Heart right ventricle (tissue), 16 donors: ENCODE data around the gene CD4. TPM values are rescaled to one million over a fixed set of nuclear protein-coding genes. Genes with fewer than 3 reads are reported as not detected.
A peak's percentile ranks its signal among the peaks of the same experiment; 100 is the strongest.

Experiments
- ATAC-seq, 8 donors: fragments of 200-7000 bp; cut with Tn5 transposase; one replicate each; pipeline ENCODE4 v1.9.1; 2020; ENCODE audit warnings: mild to moderate bottlenecking in 8 of 8, moderate library complexity in 8 of 8, moderate number of reproducible peaks in 1 of 8
- DNase-seq, 2 donors: peaks; one replicate each; pipeline ENCODE4 v3.0.0-alpha.2; 2020
- H3K27ac ChIP-seq, 10 donors: fragments of 200-600 bp; sonication (generic) in 2 of 10; one replicate each; pipeline versions ENCODE4 v1.5.0 to v1.8.0; 2020 to 2022; ENCODE audit warnings: mild to moderate bottlenecking in 3 of 10
- H3K27me3 ChIP-seq, 7 donors: fragments of 200-600 bp; one replicate each; pipeline ENCODE4 v1.8.0; 2021 to 2022; ENCODE audit warnings: mild to moderate bottlenecking in 2 of 7
- H3K36me3 ChIP-seq, 9 donors: fragments of 200-600 bp; sonication (generic) in 1 of 9; one replicate each; pipeline versions ENCODE4 v1.5.0 to v1.8.0; 2020 to 2022; ENCODE audit warnings: mild to moderate bottlenecking in 2 of 9
- H3K4me1 ChIP-seq, 9 donors: fragments of 200-600 bp; sonication (generic) in 1 of 9; one replicate each; pipeline versions ENCODE4 v1.5.0 to v1.8.0; 2020 to 2022; ENCODE audit warnings: mild to moderate bottlenecking in 4 of 9
- H3K4me3 ChIP-seq, 10 donors: fragments of 200-600 bp; sonication (generic) in 2 of 10; one replicate each; pipeline versions ENCODE4 v1.5.0 to v1.8.0; 2020 to 2022; ENCODE audit warnings: mild to moderate bottlenecking in 7 of 10, moderate library complexity in 2 of 10
- H3K9me3 ChIP-seq, 11 donors: fragments of 200-600 bp in 10 of 11; sonication (generic) in 2 of 11; one replicate each; pipeline versions ENCODE4 v1.5.0 to v1.8.0; 2013 to 2022; ENCODE audit warnings: mild to moderate bottlenecking in 2 of 11, control low read depth in 1 of 11, moderate library complexity in 1 of 11
- CTCF ChIP-seq, 9 donors: fragments of 200-600 bp; sonication (generic) in 2 of 9; IDR thresholded peaks; one replicate each; pipeline versions ENCODE4 v1.5.0 to v1.8.0; 2021 to 2022; ENCODE audit warnings: antibody characterized with exemption in 9 of 9, mild to moderate bottlenecking in 5 of 9, moderate library complexity in 1 of 9
- WGBS, 2 donors: extraction: QIAGEN DNeasy Blood & Tissue Kit; methylation state at CpG; one replicate each; pipeline ENCODE4 v1.1.7; 2013; ENCODE audit warnings: inconsistent platforms in 1 of 2; 5-methylcytosine and 5-hydroxymethylcytosine counted together
- intact Hi-C, 10 donors: fragments of 100-400 bp; cut with DNase I; formaldehyde crosslinking; loops; one replicate each; pipeline versions ENCODE4 v1.11.1 to v1.14.2; 2022
- polyA plus RNA-seq, 2 donors: library from polyadenylated mRNA; stranded (reverse); fragments of 200-250 nt; gene quantifications; one replicate each; pipeline ENCODE4 v1.2.3, GENCODE V29; 2013
- total RNA-seq, 10 donors: library from RNA; stranded (reverse); fragmentation: NEBNext Ultra II Directional in 3 of 10; extraction: Animal tissue kit (Norgen Biotek cat#: 25700) in 3 of 10; gene quantifications; one replicate each; pipeline versions ENCODE4 v1.2.1 to v1.2.4, GENCODE V29; 2021 to 2023
- donor health status: Arrhythmogenic right ventricular cardiomyopathy.
- donor health status: ischemic (EF 13 %, LVEDD 7.1; RV severe dilation, severe dysfunction).
- donor health status: healthy with polysubstance abuse.
- donor health status: DM: no; HTN: yes; CAD: no.
- donor health status: DM: no; HTN: no; CAD: no.
- donor health status: ischemic (EF 25% LVEDD 6.9; RV normal size, moderate dysfunction).
- donor health status: ischemic (EF 25% LVEDD 5.7; RV mildly dilated, moderate dysfunction).
- donor health status: healthy.
- donor health status: DM: yes; HTN: yes; CAD: no.
- donor health status: Ischemic cardiomyopathy.
- donor health status: ischemic (EF 35%, LVEDD 5.7; RV mildly dilated, moderate dysfunction).
- donor health status: nonischemic (EF 11% LVEDD 7.7; RV severe dilation, severe dysfunction).
- donor health status: DM: yes; HTN: yes; CAD: no.
- donor health status: PGD.
- donor health status: ischemic (EF 29% LVEDD 5.4; RV normal size, mild dysfunction).
- donor health status: nonischemic (EF 23%, LVEDD 6.1; RV moderate dilation, normal function).

The CD4 gene
- total and polyA plus RNA-seq, 12 donors = 2.6 to 44.3 (median 4.2) TPM

GRCh38 chr12:6759741-6760140 lies 29.6 kb upstream of the CD4 start:
- ATAC-seq (no peak), DNase-seq (no peak)
- Histone ChIP-seq H3K4me3 (no peak overlapping the region), H3K36me3 (no peaks in the 10 kb centered on the region), H3K27ac (no peak overlapping the region), H3K27me3 (peaks cover 0 to 4% (median 0%) of the 10 kb centered on the region in 7 donors), H3K4me1 (peaks cover 3 to 27% (median 15%) of the 10 kb centered on the region in 9 donors), H3K9me3 (no peaks in the 10 kb centered on the region)
- intact Hi-C loops = loop anchor here in 1 of 10 donors (10.0 kb wide), 1 partner anchor 65 kb away; the partner anchor contains the start of genes GPR162 and P3H3
- WGBS, 2 donors = 90 to 92% methylated on average over 5 of the region's 5 CpGs
- no peak for TF ChIP-seq CTCF (IDR thresholded peaks at IDR 0.05)

- H3K4me3 ChIP-seq = peak overlapping the region in 6 of 10 donors; percentile 21 to 81 (median 32)
- 70 to 72% methylated on average over 4 of the region's 4 CpGs for WGBS, 2 donors
- peaks cover 5 to 44% (median 36%) of the 10 kb centered on the region in 9 donors for H3K4me1 ChIP-seq
- DNase-seq = no peak
- no peak for ATAC-seq
- intact Hi-C loops = no loop called here
- H3K27ac ChIP-seq = peak overlapping the region; percentile 76 to 99 (median 94)
- H3K9me3 ChIP-seq = no peaks in the 10 kb centered on the region
- no peak for TF ChIP-seq CTCF (IDR thresholded peaks at IDR 0.05)
- H3K36me3 ChIP-seq = no peaks in the 10 kb centered on the region
- peaks cover 0 to 24% (median 0%) of the 10 kb centered on the region in 7 donors for H3K27me3 ChIP-seq
Measured at GRCh38 chr12:6763380-6763779, 25.9 kb upstream of the CD4 start.

- Histone ChIP-seq H3K9me3 (no peaks in the 10 kb centered on the region), H3K4me1 (peaks cover 7 to 52% (median 42%) of the 10 kb centered on the region in 9 donors), H3K4me3 (peak overlapping the region in 9 of 10 donors; percentile 13 to 81 (median 31)), H3K27ac (peak overlapping the region; percentile 87 to 99 (median 94)), H3K27me3 (peaks cover 0 to 27% (median 0%) of the 10 kb centered on the region in 7 donors), H3K36me3 (peaks cover 0 to under 1% (median 0%) of the 10 kb centered on the region in 9 donors)
- intact Hi-C loops = loop anchor here in 2 of 10 donors (1.0 kb wide), 1 partner anchor 11 kb away; the partner anchor contains the start of gene MLF2 (in 2 of the 2)
- DNase-seq (peak; percentile 93 to 96), ATAC-seq (peak; percentile 80 to 92 (median 88))
- WGBS, 2 donors = 1% methylated on average over 15 to 16 of the region's 16 CpGs
- TF ChIP-seq CTCF (IDR thresholded peaks at IDR 0.05) = no peak
Measured at GRCh38 chr12:6764011-6764828, 25.1 kb upstream of the CD4 start.

- H3K9me3 ChIP-seq = no peaks in the 10 kb centered on the region
- H3K36me3 ChIP-seq = peaks cover 0 to 10% (median 0%) of the 10 kb centered on the region in 9 donors
- no peak for DNase-seq
- peaks cover 0 to 27% (median 0%) of the 10 kb centered on the region in 7 donors for H3K27me3 ChIP-seq
- intact Hi-C loops = loop anchor here in 2 of 10 donors (5.0 kb wide), 2 partner anchors 62 to 78 kb away; partner anchors contain the start of genes P3H3 (in 1 of the 2) and ZNF384 (in 1 of the 2)
- 32 to 33% methylated on average over 7 of the region's 7 CpGs for WGBS, 2 donors
- no peak for ATAC-seq
- H3K27ac ChIP-seq = peak overlapping the region; percentile 87 to 99 (median 94)
- no peak for TF ChIP-seq CTCF (IDR thresholded peaks at IDR 0.05)
- H3K4me1 ChIP-seq = peaks cover 7 to 58% (median 42%) of the 10 kb centered on the region in 9 donors
- peak overlapping the region in 9 of 10 donors; percentile 69 to 90 (median 81) for H3K4me3 ChIP-seq
Measured at GRCh38 chr12:6765048-6765633, 24.2 kb upstream of the CD4 start.
